ENCODE results near the gene TRIM37.
"Not testable (repeated sequence)": the region's sequence is repeated elsewhere in the genome, so short reads cannot be mapped to it uniquely, and the experiment has no call there.

TRIM37 gene

DNA sequence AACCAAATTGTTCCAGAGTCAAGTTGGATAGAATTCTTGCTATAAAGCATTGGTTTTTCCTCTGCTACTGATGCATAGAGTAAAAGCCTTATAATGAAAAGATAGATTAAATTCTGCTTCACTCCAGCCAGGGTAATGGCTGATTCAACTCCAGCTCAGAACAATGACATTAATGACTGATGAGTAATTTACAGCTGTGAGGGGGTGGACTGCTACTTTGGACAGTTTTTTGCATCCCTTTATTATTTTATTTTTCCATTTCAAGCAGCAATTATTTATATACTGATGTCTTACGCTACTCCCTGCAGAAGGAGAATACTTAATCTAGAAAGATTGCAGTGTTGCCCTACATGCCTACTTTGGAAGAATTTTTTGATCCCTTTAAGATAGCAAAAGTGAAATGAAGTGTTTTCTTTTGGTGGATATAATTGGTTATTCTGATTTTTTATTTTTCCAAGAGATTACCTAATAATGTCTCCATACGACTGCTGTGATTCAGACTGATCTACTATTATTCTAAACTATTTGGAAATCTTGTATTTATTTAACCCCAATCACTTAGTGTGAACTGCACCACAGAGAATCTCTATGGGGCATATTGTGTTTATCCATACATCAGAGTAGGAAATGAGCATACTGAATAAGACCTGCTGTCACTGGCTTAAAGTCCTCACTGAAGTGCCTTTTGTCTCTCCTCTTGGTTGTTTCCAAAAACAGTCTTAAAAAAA is 149.5 kb downstream of the TRIM37 start:
- 100% methylated on average over 1 to 2 of the region's 2 CpGs for WGBS, 2 experiments
- Histone ChIP-seq H3K4me3 (ENCODE audit: insufficient read depth, low read depth, low read length) (no peak overlapping the region), H3K4me1 (ENCODE audit: control insufficient read depth, insufficient read depth, low read length) (no peaks in the 10 kb centered on the region), H3K27me3 (ENCODE audit: control insufficient read depth, insufficient read depth, low read length, poor library complexity, severe bottlenecking) (no peaks in the 10 kb centered on the region), H3K9me3 (ENCODE audit: control insufficient read depth, low read length) (no peaks in the 10 kb centered on the region), H3K36me3 (ENCODE audit: control insufficient read depth, insufficient read depth, low read length) (no peaks in the 10 kb centered on the region), H3K27ac (ENCODE audit: insufficient read depth, low read depth, low read length, poor library complexity, severe bottlenecking) (no peak overlapping the region)

DNA sequence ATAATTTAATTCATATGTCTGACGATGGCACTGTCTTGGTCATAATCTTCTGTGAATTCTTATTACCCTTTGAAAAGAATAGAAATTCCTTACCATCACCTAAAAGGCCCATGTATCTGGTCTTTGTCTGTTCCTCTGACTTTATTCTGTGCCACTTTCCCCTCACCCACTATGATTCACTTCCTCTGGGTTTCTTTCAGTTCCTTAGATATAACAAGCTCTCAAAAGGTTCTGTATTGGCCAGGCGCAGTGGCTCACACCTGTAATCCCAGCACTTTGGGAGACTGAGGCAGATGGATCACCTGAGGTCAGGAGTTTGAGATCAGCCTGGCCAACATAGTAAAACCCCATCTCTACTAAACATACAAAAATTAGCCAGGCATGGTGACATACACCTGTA is 152.3 kb downstream of the TRIM37 start:
- H3K36me3 ChIP-seq (ENCODE audit: control insufficient read depth, insufficient read depth, low read length), result not testable (repeated sequence)

DNA sequence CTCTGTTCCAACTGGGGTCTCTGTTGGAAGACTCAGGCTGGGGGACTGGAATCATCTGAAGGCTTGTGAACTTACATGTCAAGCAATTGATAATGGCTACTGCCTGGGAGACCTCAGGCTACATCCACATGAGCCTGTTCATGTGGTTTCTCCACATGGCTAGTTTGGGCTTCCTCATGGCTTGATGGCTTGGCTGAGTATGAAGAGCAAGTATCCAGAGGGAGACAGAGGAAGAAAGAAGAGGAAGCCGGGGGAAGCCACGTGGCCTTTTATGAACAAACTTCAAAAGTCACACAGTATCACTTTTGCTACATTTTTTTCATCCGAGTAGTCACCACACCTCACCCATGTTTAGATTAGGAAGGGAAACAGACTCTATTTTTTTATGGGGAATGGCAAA is 158.9 kb downstream of the TRIM37 start:
- WGBS, 2 experiments, result 100% methylated on average over 1 of the region's 3 CpGs; no CpG with 5 or more reads in 1 of the 2 experiments
- Histone ChIP-seq H3K4me3 (ENCODE audit: insufficient read depth, low read depth, low read length) (no peak overlapping the region), H3K36me3 (ENCODE audit: control insufficient read depth, insufficient read depth, low read length) (no peaks in the 10 kb centered on the region), H3K27ac (ENCODE audit: insufficient read depth, low read depth, low read length, poor library complexity, severe bottlenecking) (no peak overlapping the region), H3K27me3 (ENCODE audit: control insufficient read depth, insufficient read depth, low read length, poor library complexity, severe bottlenecking) (no peaks in the 10 kb centered on the region), H3K9me3 (ENCODE audit: control insufficient read depth, low read length) (no peaks in the 10 kb centered on the region), H3K4me1 (ENCODE audit: control insufficient read depth, insufficient read depth, low read length) (no peaks in the 10 kb centered on the region)

More for the DNA sequence above, 152.3 kb downstream of the TRIM37 start:
- H3K27me3 ChIP-seq (ENCODE audit: control insufficient read depth, insufficient read depth, low read length, poor library complexity, severe bottlenecking); H3K4me3 ChIP-seq (ENCODE audit: insufficient read depth, low read depth, low read length); H3K4me1 ChIP-seq (ENCODE audit: control insufficient read depth, insufficient read depth, low read length); H3K9me3 ChIP-seq (ENCODE audit: control insufficient read depth, low read length); H3K27ac ChIP-seq (ENCODE audit: insufficient read depth, low read depth, low read length, poor library complexity, severe bottlenecking): not testable (repeated sequence)
- WGBS, 2 experiments, result 89 to 91% methylated on average over 2 of the region's 2 CpGs

DNA sequence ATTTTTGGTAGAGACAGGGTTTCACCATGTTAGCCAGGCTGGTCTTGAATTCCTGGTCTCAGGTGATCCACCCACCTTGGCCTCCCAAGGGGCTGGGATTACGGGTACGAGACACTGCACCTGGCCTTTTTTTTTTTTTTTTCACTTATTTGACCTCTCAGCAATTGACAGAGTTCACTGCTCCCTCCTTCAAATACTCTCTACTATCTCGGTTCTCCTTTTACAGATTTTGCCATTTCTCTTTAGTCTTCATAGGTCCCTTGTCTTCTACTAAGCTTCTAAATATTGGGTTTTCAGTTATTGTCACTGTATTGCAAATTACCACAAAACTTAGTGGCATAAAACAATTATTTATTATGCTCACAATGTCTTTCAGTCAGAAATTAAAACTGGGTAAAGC is 159.3 kb downstream of the TRIM37 start:
- no peaks in the 10 kb centered on the region for H3K4me1 ChIP-seq (ENCODE audit: control insufficient read depth, insufficient read depth, low read length)
- H3K27ac ChIP-seq (ENCODE audit: insufficient read depth, low read depth, low read length, poor library complexity, severe bottlenecking), result no peak overlapping the region

DNA sequence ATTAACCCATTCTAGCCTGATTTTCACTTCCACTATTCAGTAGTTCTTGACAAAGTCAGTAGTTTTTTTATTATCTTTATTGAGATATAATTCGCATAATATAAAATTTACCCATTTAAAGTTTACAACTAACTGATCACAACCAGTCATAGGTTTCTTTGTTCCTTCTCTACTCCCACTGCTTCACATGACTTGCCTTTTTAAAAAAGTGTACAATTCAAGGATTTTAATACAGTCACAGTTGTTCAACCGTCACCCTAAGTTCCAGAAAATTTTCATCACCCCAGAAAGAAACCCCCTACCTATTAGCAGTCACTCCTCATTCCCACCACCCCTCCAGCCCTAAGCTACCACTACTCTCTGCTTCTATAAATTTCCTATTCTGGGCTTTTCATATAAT is 162.5 kb downstream of the TRIM37 start:
- H3K4me1 ChIP-seq (ENCODE audit: control insufficient read depth, insufficient read depth, low read length), result no peaks in the 10 kb centered on the region
- no peaks in the 10 kb centered on the region for H3K9me3 ChIP-seq (ENCODE audit: control insufficient read depth, low read length)
- no peak overlapping the region for H3K27ac ChIP-seq (ENCODE audit: insufficient read depth, low read depth, low read length, poor library complexity, severe bottlenecking)
- 88 to 99% methylated on average over 1 to 2 of the region's 2 CpGs for WGBS, 2 experiments
- no peak overlapping the region for H3K4me3 ChIP-seq (ENCODE audit: insufficient read depth, low read depth, low read length)
- H3K27me3 ChIP-seq (ENCODE audit: control insufficient read depth, insufficient read depth, low read length, poor library complexity, severe bottlenecking), result no peaks in the 10 kb centered on the region
- no peaks in the 10 kb centered on the region for H3K36me3 ChIP-seq (ENCODE audit: control insufficient read depth, insufficient read depth, low read length)

More for the DNA sequence above, 159.3 kb downstream of the TRIM37 start:
- no peak overlapping the region for H3K4me3 ChIP-seq (ENCODE audit: insufficient read depth, low read depth, low read length)
- H3K36me3 ChIP-seq (ENCODE audit: control insufficient read depth, insufficient read depth, low read length), result no peaks in the 10 kb centered on the region
- H3K9me3 ChIP-seq (ENCODE audit: control insufficient read depth, low read length), result no peaks in the 10 kb centered on the region
- H3K27me3 ChIP-seq (ENCODE audit: control insufficient read depth, insufficient read depth, low read length, poor library complexity, severe bottlenecking), result no peaks in the 10 kb centered on the region
- WGBS, 2 experiments, result 92 to 94% methylated on average over 3 of the region's 3 CpGs

DNA sequence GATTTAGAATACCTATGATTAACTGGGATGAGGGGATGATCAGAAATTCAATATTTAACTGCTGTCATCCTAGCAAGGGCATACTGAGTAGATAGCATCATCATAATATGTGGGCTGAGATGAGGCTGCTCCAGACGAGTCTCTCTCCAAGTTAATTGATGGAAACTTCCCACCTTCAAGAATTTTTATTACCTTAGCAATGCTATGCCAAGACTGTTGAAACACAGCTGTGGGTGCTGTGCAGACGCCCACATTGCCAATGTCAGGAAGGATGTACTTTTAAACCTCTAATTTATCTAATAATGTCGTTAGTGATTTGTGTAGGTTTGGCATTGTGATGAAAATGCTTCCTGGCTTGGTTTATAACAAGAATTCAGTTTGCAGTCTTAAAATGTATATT is 170.4 kb downstream of the TRIM37 start:
- Histone ChIP-seq H3K27me3 (ENCODE audit: control insufficient read depth, insufficient read depth, low read length, poor library complexity, severe bottlenecking) (no peaks in the 10 kb centered on the region), H3K4me1 (ENCODE audit: control insufficient read depth, insufficient read depth, low read length) (no peaks in the 10 kb centered on the region), H3K27ac (ENCODE audit: insufficient read depth, low read depth, low read length, poor library complexity, severe bottlenecking) (no peak overlapping the region), H3K36me3 (ENCODE audit: control insufficient read depth, insufficient read depth, low read length) (no peaks in the 10 kb centered on the region), H3K9me3 (ENCODE audit: control insufficient read depth, low read length) (no peaks in the 10 kb centered on the region), H3K4me3 (ENCODE audit: insufficient read depth, low read depth, low read length) (no peak overlapping the region)
- 90 to 93% methylated on average over 3 of the region's 3 CpGs for WGBS, 2 experiments

DNA sequence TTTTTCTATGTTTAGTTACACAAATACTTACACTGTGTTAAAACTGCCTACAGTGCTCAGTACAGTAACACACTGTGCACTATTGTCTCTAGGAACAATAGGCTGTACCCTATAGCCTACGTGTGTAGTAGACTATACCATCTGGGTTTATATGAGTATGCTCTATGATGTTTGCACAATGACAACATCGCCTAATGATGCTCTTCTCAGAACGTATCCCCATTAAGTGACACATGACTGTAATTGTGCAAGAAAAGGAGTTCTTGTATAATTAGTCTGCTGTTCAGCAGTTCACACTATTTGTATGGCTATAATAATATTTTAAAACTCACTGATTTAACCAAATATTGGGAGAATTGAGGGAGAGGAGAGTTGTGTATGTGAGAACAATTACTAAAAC is 173.7 kb downstream of the TRIM37 start:
- Histone ChIP-seq H3K27ac (ENCODE audit: insufficient read depth, low read depth, low read length, poor library complexity, severe bottlenecking) (no peak overlapping the region), H3K36me3 (ENCODE audit: control insufficient read depth, insufficient read depth, low read length) (no peaks in the 10 kb centered on the region), H3K4me3 (ENCODE audit: insufficient read depth, low read depth, low read length) (no peak overlapping the region), H3K9me3 (ENCODE audit: control insufficient read depth, low read length) (no peaks in the 10 kb centered on the region), H3K4me1 (ENCODE audit: control insufficient read depth, insufficient read depth, low read length) (no peaks in the 10 kb centered on the region), H3K27me3 (ENCODE audit: control insufficient read depth, insufficient read depth, low read length, poor library complexity, severe bottlenecking) (no peaks in the 10 kb centered on the region)
- 93% methylated on average over 3 of the region's 3 CpGs for WGBS, 2 experiments
